ENCODE measurements around the gene PCDHB2. TPM values are rescaled to one million over a fixed set of nuclear protein-coding genes. Genes with fewer than 3 reads are reported as not detected.

The PCDHB2 gene
- total and polyA plus RNA-seq, 2 experiments from 2014 or later: 23.0 to 27.3 TPM

Other genes starting within 250 kb of the PCDHB2 start
- gene PCDHA9, start 246.2 kb upstream of the PCDHB2 start, total RNA-seq: 1.5 and 2.5 TPM in 2 replicates
- gene PCDHA9, start 246.2 kb upstream of the PCDHB2 start, polyA plus RNA-seq: 0.57 and 0.90 TPM in 2 replicates
- 9.7 and 13.8 TPM in 2 replicates for gene PCDHA10, start 238.7 kb upstream of the PCDHB2 start, total RNA-seq
- gene PCDHA10, start 238.7 kb upstream of the PCDHB2 start, polyA plus RNA-seq: 7.4 and 7.7 TPM in 2 replicates
- 1.8 and 4.5 TPM in 2 replicates for gene PCDHA11, start 225.7 kb upstream of the PCDHB2 start, total RNA-seq
- 2.5 TPM in 2 replicates for gene PCDHA11, start 225.7 kb upstream of the PCDHB2 start, polyA plus RNA-seq
- 18.7 TPM in 2 replicates for gene PCDHA12, start 219.3 kb upstream of the PCDHB2 start, total RNA-seq
- 7.2 and 7.8 TPM in 2 replicates for gene PCDHA12, start 219.3 kb upstream of the PCDHB2 start, polyA plus RNA-seq
- gene PCDHA13, start 212.5 kb upstream of the PCDHB2 start, total RNA-seq: 4.1 and 4.3 TPM in 2 replicates
- 0.27 and 1.2 TPM in 2 replicates for gene PCDHA13, start 212.5 kb upstream of the PCDHB2 start, polyA plus RNA-seq
- gene PCDHAC1, start 168.3 kb upstream of the PCDHB2 start, total RNA-seq: 6.3 and 7.0 TPM in 2 replicates
- gene PCDHAC1, start 168.3 kb upstream of the PCDHB2 start, polyA plus RNA-seq: 0.41 and 1.3 TPM in 2 replicates
- 6.8 and 11.3 TPM in 2 replicates for gene PCDHAC2, start 128.1 kb upstream of the PCDHB2 start, total RNA-seq
- gene PCDHAC2, start 128.1 kb upstream of the PCDHB2 start, polyA plus RNA-seq: 5.4 and 6.4 TPM in 2 replicates
- 0.16 and 0.17 TPM in 2 replicates for gene PCDHB1, start 43.2 kb upstream of the PCDHB2 start, total RNA-seq
- not detected in 2 replicates for gene PCDHB1, start 43.2 kb upstream of the PCDHB2 start, polyA plus RNA-seq
- 3.8 and 4.1 TPM in 2 replicates for gene PCDHB3, start 5.9 kb downstream of the PCDHB2 start, total RNA-seq
- 0.76 and 1.5 TPM in 2 replicates for gene PCDHB3, start 5.9 kb downstream of the PCDHB2 start, polyA plus RNA-seq
- gene PCDHB4, start 27.2 kb downstream of the PCDHB2 start, total RNA-seq: 1.9 and 2.5 TPM in 2 replicates
- 0.29 and 0.94 TPM in 2 replicates for gene PCDHB4, start 27.2 kb downstream of the PCDHB2 start, polyA plus RNA-seq
- 7.0 TPM in 2 replicates for gene PCDHB5, start 40.6 kb downstream of the PCDHB2 start, total RNA-seq
- gene PCDHB5, start 40.6 kb downstream of the PCDHB2 start, polyA plus RNA-seq: 6.2 and 6.4 TPM in 2 replicates
- gene PCDHB6, start 55.4 kb downstream of the PCDHB2 start, total RNA-seq: 0.56 and 1.1 TPM in 2 replicates
- not detected in 2 replicates for gene PCDHB6, start 55.4 kb downstream of the PCDHB2 start, polyA plus RNA-seq
- gene PCDHB7, start 78.0 kb downstream of the PCDHB2 start, total RNA-seq: 0.48 and 0.53 TPM in 2 replicates
- gene PCDHB7, start 78.0 kb downstream of the PCDHB2 start, polyA plus RNA-seq: 0.51 and 0.56 TPM in 2 replicates
- gene PCDHB8, start 83.2 kb downstream of the PCDHB2 start, total RNA-seq: 0.24 and 0.63 TPM in 2 replicates
- 0.17 and 0.75 TPM in 2 replicates for gene PCDHB8, start 83.2 kb downstream of the PCDHB2 start, polyA plus RNA-seq
- gene PCDHB16, start 87.8 kb downstream of the PCDHB2 start, total RNA-seq: 2.2 and 3.4 TPM in 2 replicates
- gene PCDHB16, start 87.8 kb downstream of the PCDHB2 start, polyA plus RNA-seq: 3.3 and 4.0 TPM in 2 replicates
- gene PCDHB9, start 92.5 kb downstream of the PCDHB2 start, total RNA-seq: 1.2 and 2.3 TPM in 2 replicates
- gene PCDHB9, start 92.5 kb downstream of the PCDHB2 start, polyA plus RNA-seq: 0.33 and 1.0 TPM in 2 replicates
- gene PCDHB10, start 97.7 kb downstream of the PCDHB2 start, total RNA-seq: 2.4 and 3.1 TPM in 2 replicates
- gene PCDHB10, start 97.7 kb downstream of the PCDHB2 start, polyA plus RNA-seq: 2.7 and 2.8 TPM in 2 replicates
- gene PCDHB11, start 105.0 kb downstream of the PCDHB2 start, total RNA-seq: 0.92 and 2.1 TPM in 2 replicates
- 1.2 and 1.8 TPM in 2 replicates for gene PCDHB11, start 105.0 kb downstream of the PCDHB2 start, polyA plus RNA-seq
- gene PCDHB12, start 114.1 kb downstream of the PCDHB2 start, total RNA-seq: 1.1 and 1.4 TPM in 2 replicates
- 0.86 and 0.97 TPM in 2 replicates for gene PCDHB12, start 114.1 kb downstream of the PCDHB2 start, polyA plus RNA-seq
- 1.9 and 2.0 TPM in 2 replicates for gene PCDHB13, start 119.3 kb downstream of the PCDHB2 start, total RNA-seq
- 0.50 and 1.1 TPM in 2 replicates for gene PCDHB13, start 119.3 kb downstream of the PCDHB2 start, polyA plus RNA-seq
- gene PCDHB14, start 128.7 kb downstream of the PCDHB2 start, total RNA-seq: 3.9 and 4.3 TPM in 2 replicates
- 2.2 and 3.0 TPM in 2 replicates for gene PCDHB14, start 128.7 kb downstream of the PCDHB2 start, polyA plus RNA-seq
- gene PCDHB15, start 150.8 kb downstream of the PCDHB2 start, total RNA-seq: 1.8 and 3.3 TPM in 2 replicates
- gene PCDHB15, start 150.8 kb downstream of the PCDHB2 start, polyA plus RNA-seq: 2.0 and 2.6 TPM in 2 replicates
- 0.50 and 1.7 TPM in 2 replicates for gene SLC25A2, start 209.4 kb downstream of the PCDHB2 start, total RNA-seq
- gene SLC25A2, start 209.4 kb downstream of the PCDHB2 start, polyA plus RNA-seq: not detected in 2 replicates
- 85.2 and 96.9 TPM in 2 replicates for gene TAF7, start 226.2 kb downstream of the PCDHB2 start, total RNA-seq
- gene TAF7, start 226.2 kb downstream of the PCDHB2 start, polyA plus RNA-seq: 103 and 107 TPM in 2 replicates
- gene PCDHGA1, start 235.9 kb downstream of the PCDHB2 start, total RNA-seq: 0.24 and 0.33 TPM in 2 replicates
- not detected in 2 replicates for gene PCDHGA1, start 235.9 kb downstream of the PCDHB2 start, polyA plus RNA-seq
- 0.08 TPM in 1 of 2 replicates, not detected in the other for gene PCDHGA2, start 244.1 kb downstream of the PCDHB2 start, total RNA-seq
- gene PCDHGA2, start 244.1 kb downstream of the PCDHB2 start, polyA plus RNA-seq: 0.10 TPM in 1 of 2 replicates, not detected in the other
- not detected in 2 replicates for gene PCDHGA3, start 249.2 kb downstream of the PCDHB2 start, total RNA-seq
- 0.45 TPM in 1 of 2 replicates, not detected in the other for gene PCDHGA3, start 249.2 kb downstream of the PCDHB2 start, polyA plus RNA-seq

Measured in hepatocyte (in vitro differentiated cells).